Neuronal stem cell (in vitro differentiated cells): Measurements from ENCODE around the gene RHOU.

Source experiments
- DNase-seq: peaks from one replicate; pipeline ENCODE4 v3.0.0-alpha.2; 2013; ENCODE audit warnings: low spot score
- H2AFZ ChIP-seq: one replicate; pipeline ENCODE4 v1.6.1; 2013; ENCODE audit warnings: mild to moderate bottlenecking, low read length, inconsistent platforms
- H2AK5ac ChIP-seq: 2 replicates; pipeline ENCODE4 v1.6.1; 2013; ENCODE audit warnings: low read depth, mild to moderate bottlenecking, inconsistent platforms, low read length, moderate library complexity, mixed read lengths
- H2BK120ac ChIP-seq: 2 replicates; pipeline ENCODE4 v1.6.1; 2013; ENCODE audit warnings: low read depth, mild to moderate bottlenecking, inconsistent platforms, low read length, moderate library complexity, mixed read lengths
- H2BK12ac ChIP-seq: one replicate; pipeline ENCODE4 v1.6.1; 2013; ENCODE audit warnings: low read length, inconsistent platforms
- H2BK15ac ChIP-seq: 2 replicates; pipeline ENCODE4 v1.6.1; 2013; ENCODE audit warnings: mild to moderate bottlenecking, low read length, inconsistent platforms, mixed read lengths
- H2BK5ac ChIP-seq: one replicate; pipeline ENCODE4 v1.6.1; 2013; ENCODE audit warnings: inconsistent platforms, mild to moderate bottlenecking, low read length, moderate library complexity
- H3K14ac ChIP-seq: one replicate; pipeline ENCODE4 v1.6.1; 2013; ENCODE audit warnings: low read length, inconsistent platforms
- H3K18ac ChIP-seq: 2 replicates; pipeline ENCODE4 v1.6.1; 2013; ENCODE audit warnings: low read length, inconsistent platforms
- H3K23ac ChIP-seq: 2 replicates; pipeline ENCODE4 v1.6.1; 2013; ENCODE audit warnings: low read depth, mild to moderate bottlenecking, mixed read lengths, low read length, inconsistent platforms; ENCODE audit not compliant: poor library complexity
- H3K27ac ChIP-seq: replicated peaks from 3 replicates; pipeline ENCODE4 v1.5.1; 2013; ENCODE audit warnings: low read length, inconsistent platforms
- H3K27me3 ChIP-seq, 3 experiments: 2 replicates each; pipeline ENCODE4 v1.6.1; 2013; ENCODE audit warnings: low read length in 3 of 3, mild to moderate bottlenecking in 2 of 3, inconsistent platforms in 1 of 3, low read depth in 1 of 3, mixed read lengths in 1 of 3, moderate library complexity in 1 of 3; ENCODE audit not compliant: control insufficient read depth in 3 of 3, insufficient read depth in 3 of 3
- H3K36me3 ChIP-seq, 2 donors: replicated peaks in 1 of 2; 2 replicates each; pipeline ENCODE4 v1.6.1; 2013; ENCODE audit warnings: low read length in 2 of 2; ENCODE audit not compliant: control insufficient read depth in 2 of 2, insufficient read depth in 2 of 2
- H3K4ac ChIP-seq: 2 replicates; pipeline ENCODE4 v1.6.1; 2013; ENCODE audit warnings: inconsistent platforms, mild to moderate bottlenecking, low read length, moderate library complexity
- H3K4me1 ChIP-seq, 2 donors: 1 replicate in 1 of 2; 2 replicates in 1 of 2; pipeline ENCODE4 v1.6.1; 2013; ENCODE audit warnings: low read length in 2 of 2, low read depth in 1 of 2; ENCODE audit not compliant: control insufficient read depth in 2 of 2, insufficient read depth in 1 of 2
- H3K4me2 ChIP-seq: one replicate; pipeline ENCODE4 v1.6.1; 2013; ENCODE audit warnings: mild to moderate bottlenecking, low read length, inconsistent platforms; ENCODE audit not compliant: insufficient read depth, poor library complexity, severe bottlenecking
- H3K4me3 ChIP-seq, 2 donors: 2 replicates each; pipeline ENCODE4 v1.5.1; 2013; ENCODE audit warnings: low read length in 2 of 2, mild to moderate bottlenecking in 2 of 2, inconsistent platforms in 1 of 2, moderate library complexity in 1 of 2
- H3K79me1 ChIP-seq: one replicate; pipeline ENCODE4 v1.6.1; 2013; ENCODE audit warnings: low read depth, mild to moderate bottlenecking, inconsistent platforms, low read length, moderate library complexity
- H3K9ac ChIP-seq: one replicate; pipeline ENCODE4 v1.6.1; 2013; ENCODE audit warnings: mild to moderate bottlenecking, low read depth, low read length, inconsistent platforms; ENCODE audit not compliant: poor library complexity
- H3K9me3 ChIP-seq, 2 donors: replicated peaks in 1 of 2; 2 replicates each; pipeline versions ENCODE3 to v1.6.1; 2013; ENCODE audit warnings: low read length in 2 of 2, mild to moderate bottlenecking in 2 of 2, inconsistent platforms in 1 of 2, low read depth in 1 of 2, mixed read lengths in 1 of 2, moderate library complexity in 1 of 2; ENCODE audit not compliant: control insufficient read depth in 2 of 2, insufficient read depth in 1 of 2
- H4K8ac ChIP-seq: one replicate; pipeline ENCODE4 v1.6.1; 2013; ENCODE audit warnings: low read depth, mild to moderate bottlenecking, inconsistent platforms, low read length, moderate library complexity
- H4K91ac ChIP-seq: one replicate; pipeline ENCODE4 v1.6.1; 2013; ENCODE audit warnings: low read length, low read depth, mild to moderate bottlenecking, inconsistent platforms; ENCODE audit not compliant: poor library complexity
- WGBS, 2 donors: extraction: QIAGEN DNeasy Blood & Tissue Kit; methylation state at CpG; one replicate each; pipeline ENCODE4 v1.1.7; 2013; ENCODE audit warnings: missing lambda C conversion rate in 2 of 2, mixed read lengths in 1 of 2; ENCODE audit not compliant: insufficient read length in 2 of 2, insufficient replicate concordance in 1 of 2; ENCODE audit errors: extremely low coverage in 2 of 2; 5-methylcytosine and 5-hydroxymethylcytosine counted together

RHOU gene

DNA sequence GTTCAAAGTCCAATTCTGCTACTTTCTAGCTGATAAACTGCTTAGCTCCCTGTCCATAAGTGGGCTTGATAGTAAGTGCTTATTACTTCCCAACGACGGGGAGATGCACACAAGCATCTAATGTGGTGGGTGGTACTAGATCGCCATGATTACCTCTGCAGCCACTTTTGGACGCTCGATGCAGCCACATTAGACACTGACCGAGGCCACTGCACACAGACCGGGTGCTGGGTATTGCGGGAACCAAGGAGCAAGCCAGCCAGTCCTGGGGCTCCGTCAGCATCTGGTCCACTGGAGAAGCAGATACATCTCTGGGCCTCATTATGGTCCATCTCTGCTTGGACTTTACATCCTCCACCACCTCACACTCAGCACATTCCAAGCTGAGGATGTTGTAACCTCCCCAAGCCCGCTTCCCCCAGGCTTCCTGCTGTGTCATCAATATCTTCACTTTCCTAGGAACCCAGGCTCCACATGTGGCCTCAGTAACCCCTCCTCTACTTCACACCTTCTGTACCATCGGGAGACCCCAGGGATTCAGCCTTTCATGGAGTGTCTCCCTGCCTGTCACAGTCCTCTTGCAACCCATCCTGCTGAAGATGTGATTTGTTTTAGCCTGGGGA, 48.2 kb downstream of the RHOU start:
- H3K23ac ChIP-seq = no peak overlapping the region

DNA sequence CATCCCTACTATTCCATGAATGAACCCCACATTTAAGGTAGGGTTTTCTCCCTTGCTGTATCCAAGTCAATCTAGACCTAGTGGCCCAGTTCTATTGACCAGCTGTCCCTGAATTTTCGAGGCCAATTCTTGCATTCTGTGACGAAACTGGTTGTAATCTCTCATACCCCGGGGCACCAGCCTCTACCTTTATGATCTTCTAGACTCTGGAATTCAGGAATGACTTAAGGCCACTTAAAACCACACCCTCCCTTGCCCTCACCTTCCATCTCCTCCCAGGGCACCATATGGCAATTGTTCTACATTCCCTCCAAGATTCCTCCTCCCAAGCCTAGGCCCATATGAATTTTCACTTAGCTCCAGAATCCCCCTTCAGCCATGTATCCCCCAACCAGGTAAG, 48.9 kb downstream of the RHOU start:
- H3K4ac ChIP-seq = no peak overlapping the region
- no peaks in the 10 kb centered on the region for H3K27me3 ChIP-seq
- no peak overlapping the region for H4K8ac ChIP-seq
- H2AFZ ChIP-seq = no peak overlapping the region
- no peak overlapping the region for H3K4me3 ChIP-seq
- H3K14ac ChIP-seq = no peak overlapping the region
- WGBS, 2 donors = no CpG with 5 or more reads among the region's 3 CpGs
- no peak overlapping the region for H3K4me2 ChIP-seq
- no peak overlapping the region for H2BK15ac ChIP-seq
- H4K91ac ChIP-seq = no peak overlapping the region
- H3K36me3 ChIP-seq = no peaks in the 10 kb centered on the region
- H2BK120ac ChIP-seq = no peak overlapping the region
- no peaks in the 10 kb centered on the region for H3K79me1 ChIP-seq
- no peak overlapping the region for H3K18ac ChIP-seq
- H3K27ac ChIP-seq = no peak overlapping the region
- H2AK5ac ChIP-seq = no peak overlapping the region
- H2BK5ac ChIP-seq = no peak overlapping the region
- peaks cover 0 to 6% of the 10 kb centered on the region in 2 donors for H3K4me1 ChIP-seq
- H3K9ac ChIP-seq = no peak overlapping the region
- H3K9me3 ChIP-seq = no peaks in the 10 kb centered on the region
- H2BK12ac ChIP-seq = no peak overlapping the region
- no peak for DNase-seq
- no peak overlapping the region for H3K23ac ChIP-seq

More for the DNA sequence above, 48.2 kb downstream of the RHOU start:
- no peak overlapping the region for H4K8ac ChIP-seq
- no peak overlapping the region for H3K14ac ChIP-seq
- no peak overlapping the region for H2BK12ac ChIP-seq
- no peaks in the 10 kb centered on the region for H3K27me3 ChIP-seq
- H3K4me1 ChIP-seq = peaks cover 0 to 6% of the 10 kb centered on the region in 2 donors
- H3K36me3 ChIP-seq = no peaks in the 10 kb centered on the region
- no peaks in the 10 kb centered on the region for H3K79me1 ChIP-seq
- H2BK120ac ChIP-seq = no peak overlapping the region
- DNase-seq = no peak
- H3K9me3 ChIP-seq = no peaks in the 10 kb centered on the region
- no peak overlapping the region for H2BK15ac ChIP-seq
- no peak overlapping the region for H3K4ac ChIP-seq
- no peak overlapping the region for H3K27ac ChIP-seq
- no peak overlapping the region for H2AK5ac ChIP-seq
- H2BK5ac ChIP-seq = no peak overlapping the region
- H3K4me3 ChIP-seq = no peak overlapping the region
- H3K4me2 ChIP-seq = no peak overlapping the region
- no peak overlapping the region for H4K91ac ChIP-seq
- H3K9ac ChIP-seq = no peak overlapping the region
- no CpG with 5 or more reads among the region's 11 CpGs for WGBS, 2 donors
- no peak overlapping the region for H3K18ac ChIP-seq
- H2AFZ ChIP-seq = no peak overlapping the region

DNA sequence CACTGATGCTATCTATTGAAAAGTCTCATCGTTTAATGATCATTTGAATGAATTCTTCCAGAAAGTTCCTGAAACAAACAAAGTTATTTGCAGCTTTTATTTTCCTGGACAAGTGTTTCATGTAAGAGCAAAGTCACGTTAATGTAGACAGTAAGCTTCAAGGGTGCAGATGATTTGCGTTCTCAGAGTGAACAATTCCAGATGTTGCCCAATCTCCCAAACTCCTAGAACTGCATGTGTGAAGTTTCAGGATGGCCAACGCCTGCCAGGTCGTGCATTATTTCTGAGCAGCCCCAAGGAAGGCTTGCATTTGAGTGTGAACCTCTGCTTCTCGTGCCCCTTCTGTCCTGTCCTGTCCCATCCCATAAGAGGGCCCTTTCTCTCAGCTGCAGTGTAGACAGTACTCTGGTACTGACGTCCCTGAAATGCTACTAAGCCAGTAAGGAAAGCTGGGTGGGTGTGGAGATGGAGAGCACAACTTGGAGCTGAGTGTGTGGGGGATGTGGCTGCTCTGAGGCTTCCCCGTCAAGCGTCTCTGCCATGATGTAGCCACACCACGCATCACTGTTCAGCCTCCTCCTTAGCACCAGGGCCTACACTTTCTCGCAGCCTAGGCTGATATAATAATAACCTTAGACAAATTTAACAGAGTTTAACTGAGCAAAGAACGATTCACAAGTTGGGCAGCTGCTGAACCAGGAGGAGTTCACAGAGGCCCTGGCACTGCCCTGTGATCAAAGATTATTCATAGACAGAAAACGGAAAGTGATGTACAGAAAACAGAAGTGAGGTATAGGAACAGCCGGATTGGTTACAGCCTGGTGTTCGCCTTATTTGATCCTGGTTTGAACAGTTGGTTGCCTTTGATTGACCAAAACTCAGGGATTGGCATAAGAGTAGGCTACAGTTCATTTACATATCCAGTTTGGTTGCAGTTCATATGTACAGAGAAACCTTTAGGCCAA, 50.4 kb downstream of the RHOU start:
- Histone ChIP-seq H3K9ac (no peak overlapping the region), H4K91ac (no peak overlapping the region), H3K9me3 (no peaks in the 10 kb centered on the region), H2BK12ac (no peak overlapping the region), H3K27ac (no peak overlapping the region), H3K14ac (no peak overlapping the region), H2BK5ac (no peak overlapping the region), H2AFZ (no peak overlapping the region), H2BK15ac (peak overlapping the region; percentile 12), H3K18ac (no peak overlapping the region), H3K27me3 (no peaks in the 10 kb centered on the region), H3K4ac (no peak overlapping the region), H4K8ac (no peak overlapping the region), H2BK120ac (no peak overlapping the region), H3K4me1 (peaks cover 0 to 6% of the 10 kb centered on the region in 2 donors), H3K4me2 (no peak overlapping the region), H3K4me3 (no peak overlapping the region), H3K23ac (no peak overlapping the region), H2AK5ac (no peak overlapping the region), H3K36me3 (no peaks in the 10 kb centered on the region), H3K79me1 (no peaks in the 10 kb centered on the region)
- no peak for DNase-seq
- no CpG with 5 or more reads among the region's 15 CpGs for WGBS, 2 donors
